ENCODE measurements around the gene KRTAP2-1.
"Not testable (repeated sequence)": the region's sequence is repeated elsewhere in the genome, so short reads cannot be mapped to it uniquely, and the experiment has no call there.

Gene KRTAP2-1, protein sequence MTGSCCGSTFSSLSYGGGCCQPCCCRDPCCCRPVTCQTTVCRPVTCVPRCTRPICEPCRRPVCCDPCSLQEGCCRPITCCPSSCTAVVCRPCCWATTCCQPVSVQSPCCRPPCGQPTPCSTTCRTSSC

DNA sequence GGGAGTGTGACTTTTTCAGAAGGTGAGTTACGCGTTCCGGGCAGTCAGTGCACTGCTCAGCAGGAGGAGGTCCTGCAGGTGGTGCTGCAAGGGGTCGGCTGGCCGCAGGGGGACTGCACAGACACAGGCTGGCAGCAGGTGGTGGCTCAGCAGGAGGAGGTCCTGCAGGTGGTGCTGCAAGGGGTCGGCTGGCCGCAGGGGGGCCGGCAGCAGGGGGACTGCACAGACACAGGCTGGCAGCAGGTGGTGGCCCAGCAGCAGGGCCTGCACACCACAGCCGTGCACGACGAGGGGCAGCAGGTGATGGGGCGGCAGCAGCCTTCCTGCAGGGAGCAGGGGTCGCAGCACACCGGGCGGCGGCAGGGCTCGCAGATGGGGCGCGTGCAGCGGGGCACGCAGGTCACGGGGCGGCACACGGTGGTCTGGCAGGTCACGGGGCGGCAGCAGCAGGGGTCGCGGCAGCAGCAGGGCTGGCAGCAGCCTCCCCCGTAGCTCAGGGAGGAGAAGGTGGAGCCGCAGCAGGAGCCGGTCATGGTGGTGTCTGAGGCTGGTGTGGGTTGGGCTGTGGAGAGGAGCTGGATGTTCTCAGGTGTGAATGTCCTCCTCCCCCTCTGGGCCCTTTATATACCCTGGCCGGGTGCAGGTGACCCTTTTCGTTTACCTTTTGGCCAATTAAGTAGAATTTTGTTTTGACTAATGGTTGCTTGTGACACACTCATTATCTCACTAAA lies at the start of gene KRTAP2-1:
Gene KRTAP2-1, minus strand, starts transcription at position 582 of the 731 bp plus-strand sequence. Its CDS starts 49 bp downstream, at position 533.
- DNase-seq (ENCODE audit: low read depth), result not testable (repeated sequence)

DNA sequence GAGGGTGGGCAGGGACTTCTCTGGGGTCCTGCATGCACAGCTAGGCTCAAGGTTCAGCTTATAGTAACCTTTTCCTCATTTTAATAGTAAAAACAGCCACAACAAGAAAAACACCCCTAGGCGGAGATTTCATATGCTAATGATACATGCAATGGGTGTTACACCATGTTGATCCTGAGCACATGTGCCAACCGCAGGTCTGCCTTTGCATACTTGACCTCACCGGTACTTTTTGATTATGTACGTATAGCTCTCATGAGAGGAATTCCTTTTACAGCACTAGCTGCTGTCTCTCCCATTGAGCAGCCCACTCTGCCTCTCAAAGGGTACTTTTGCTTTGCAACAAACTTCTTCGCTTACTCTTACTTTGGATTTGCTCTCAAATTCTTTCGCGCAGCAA lies 48.9 kb upstream of the KRTAP2-1 start:
- DNase-seq (ENCODE audit: low read depth), result no peak

- not testable (repeated sequence) for DNase-seq (ENCODE audit: low read depth)
Observed at GRCh38 chr17:41088760-41089352, 41.7 kb upstream of the KRTAP2-1 start.

- DNase-seq (ENCODE audit: low read depth), result not testable (repeated sequence)
Observed at GRCh38 chr17:41084100-41084856, 37.2 kb upstream of the KRTAP2-1 start, which contains the start of gene KRTAP4-7. Gene KRTAP4-7 (plus strand): TSS chr17:41084150. CDS start chr17:41084207, 57 bp downstream.

DNA sequence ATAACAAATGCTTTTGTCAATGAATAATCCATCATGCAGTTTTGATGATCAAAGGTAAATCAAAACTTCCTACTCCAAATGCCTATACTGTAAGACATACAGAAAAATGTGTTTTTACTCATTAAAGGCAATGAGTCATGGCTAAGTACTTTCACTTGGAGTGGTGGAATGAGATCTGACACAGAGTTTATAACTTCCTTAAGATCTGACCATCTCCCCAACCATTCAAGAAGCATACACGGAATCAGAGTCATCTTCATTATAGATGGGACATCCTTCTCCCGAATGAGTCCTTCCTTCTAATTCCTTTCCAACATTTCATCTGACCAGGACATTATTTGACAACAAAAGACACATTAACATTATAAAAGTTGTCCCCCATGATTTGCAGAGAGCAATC lies 36.3 kb upstream of the KRTAP2-1 start:
- DNase-seq (ENCODE audit: low read depth), result not testable (repeated sequence)

DNA sequence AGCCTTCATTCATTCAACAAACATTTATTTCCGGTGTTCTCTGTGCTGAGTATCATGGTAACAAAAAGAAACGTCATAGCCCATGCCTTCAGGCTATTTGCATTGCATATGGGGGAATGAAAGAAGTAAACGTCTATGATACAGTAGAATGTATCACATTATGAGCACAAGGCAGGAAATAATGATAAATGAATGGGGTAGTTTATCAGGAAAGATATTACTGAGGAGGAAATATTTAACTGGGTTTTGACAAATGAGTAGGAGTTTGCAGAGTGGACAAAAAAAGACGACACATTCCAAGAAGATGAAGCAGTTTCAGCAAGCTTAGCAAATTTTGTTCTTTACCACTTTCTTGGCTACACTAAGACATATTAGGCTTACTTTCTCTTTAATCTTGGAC lies 35.5 kb upstream of the KRTAP2-1 start:
- no peak for DNase-seq (ENCODE audit: low read depth)

DNA sequence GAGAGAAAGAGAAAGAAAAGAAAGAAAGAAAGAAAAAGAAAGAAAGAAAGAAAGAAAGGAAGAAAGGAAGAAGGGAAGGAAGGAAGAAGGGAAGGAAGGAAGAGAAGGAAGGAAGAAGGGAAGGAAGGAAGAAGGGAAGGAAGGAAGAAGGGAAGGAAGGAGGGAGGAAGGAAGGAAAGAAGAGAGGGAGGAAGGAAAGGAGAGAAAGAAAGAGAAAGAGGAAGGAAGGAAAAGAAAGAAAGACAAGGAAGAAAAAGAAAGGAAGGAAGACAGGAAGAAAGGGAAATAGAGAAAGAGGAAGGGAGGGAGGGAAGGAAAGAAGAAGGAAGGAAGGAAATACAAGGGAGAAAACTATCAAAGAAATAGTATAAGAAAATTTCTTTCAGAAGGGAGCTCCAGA lies 29.7 kb upstream of the KRTAP2-1 start:
- no peak for DNase-seq (ENCODE audit: low read depth)

DNA sequence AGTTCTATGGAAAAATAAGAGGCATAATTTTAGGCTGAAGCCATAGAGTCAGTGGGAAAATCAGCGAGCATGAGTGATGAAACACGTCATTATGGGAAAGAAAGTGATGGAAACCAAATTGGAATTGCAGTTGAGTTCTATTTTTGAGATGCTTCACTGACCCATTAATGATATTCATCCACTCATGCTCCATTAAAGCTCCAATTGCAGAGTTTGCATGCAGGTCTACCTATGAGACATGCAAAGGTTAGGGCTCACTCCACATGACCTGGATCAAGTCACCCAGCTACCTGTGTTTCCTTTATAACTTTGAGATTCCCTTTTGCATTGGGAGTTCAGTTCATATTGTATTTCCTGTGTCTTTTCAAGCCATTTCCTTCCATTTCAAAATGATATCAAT lies 26.6 kb upstream of the KRTAP2-1 start:
- no peak for DNase-seq (ENCODE audit: low read depth)

- DNase-seq (ENCODE audit: low read depth), result no peak
Observed at GRCh38 chr17:41071606-41072360, 24.7 kb upstream of the KRTAP2-1 start.

- DNase-seq (ENCODE audit: low read depth), result no peak
Observed at GRCh38 chr17:41069031-41069430, 21.9 kb upstream of the KRTAP2-1 start.

GRCh38 chr17:41067281-41067680 lies 20.2 kb upstream of the KRTAP2-1 start:
- no peak for DNase-seq (ENCODE audit: low read depth)

DNA sequence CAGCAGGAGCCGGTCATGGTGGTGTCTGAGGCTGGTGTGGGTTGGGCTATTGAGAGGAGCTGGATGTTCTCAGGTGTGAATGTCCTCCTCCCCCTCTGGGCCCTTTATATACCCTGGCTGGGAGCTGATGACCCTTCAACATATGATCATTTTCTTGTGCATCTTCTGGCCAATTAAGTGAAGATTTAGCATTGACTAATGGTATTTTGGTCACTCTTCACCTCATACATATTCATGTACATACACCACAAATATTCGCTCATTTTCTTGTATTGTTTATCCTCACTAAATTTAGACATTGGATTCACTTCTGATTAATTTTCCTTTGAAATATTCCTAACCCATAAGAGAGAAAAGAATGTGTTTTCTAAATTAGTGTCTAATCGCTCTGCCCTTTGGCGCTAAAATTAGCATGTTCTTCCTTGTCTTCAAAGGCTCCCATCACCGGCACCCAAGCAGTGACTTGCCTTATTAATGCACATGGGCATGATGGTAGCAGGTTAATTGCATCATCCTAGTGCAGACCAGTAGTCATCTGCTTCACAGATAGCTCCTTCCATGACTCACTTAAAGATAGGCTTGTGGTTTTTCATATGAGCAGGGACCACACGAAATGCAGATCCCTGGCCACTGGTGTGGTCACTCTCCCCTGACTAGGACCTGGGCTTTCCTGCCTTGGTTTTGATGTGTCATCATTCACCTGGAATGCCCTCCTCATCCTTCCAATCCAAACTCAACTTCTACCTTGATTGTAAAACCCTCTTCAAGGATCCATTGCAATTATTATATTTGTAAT lies 18.9 kb upstream of the KRTAP2-1 start, which contains the start of gene KRTAP2-4:
Gene KRTAP2-4, minus strand, starts transcription at position 51 of the 796 bp plus-strand sequence. Its CDS starts 34 bp downstream, at position 17.
- peak; percentile 46 for DNase-seq (ENCODE audit: low read depth)

DNA sequence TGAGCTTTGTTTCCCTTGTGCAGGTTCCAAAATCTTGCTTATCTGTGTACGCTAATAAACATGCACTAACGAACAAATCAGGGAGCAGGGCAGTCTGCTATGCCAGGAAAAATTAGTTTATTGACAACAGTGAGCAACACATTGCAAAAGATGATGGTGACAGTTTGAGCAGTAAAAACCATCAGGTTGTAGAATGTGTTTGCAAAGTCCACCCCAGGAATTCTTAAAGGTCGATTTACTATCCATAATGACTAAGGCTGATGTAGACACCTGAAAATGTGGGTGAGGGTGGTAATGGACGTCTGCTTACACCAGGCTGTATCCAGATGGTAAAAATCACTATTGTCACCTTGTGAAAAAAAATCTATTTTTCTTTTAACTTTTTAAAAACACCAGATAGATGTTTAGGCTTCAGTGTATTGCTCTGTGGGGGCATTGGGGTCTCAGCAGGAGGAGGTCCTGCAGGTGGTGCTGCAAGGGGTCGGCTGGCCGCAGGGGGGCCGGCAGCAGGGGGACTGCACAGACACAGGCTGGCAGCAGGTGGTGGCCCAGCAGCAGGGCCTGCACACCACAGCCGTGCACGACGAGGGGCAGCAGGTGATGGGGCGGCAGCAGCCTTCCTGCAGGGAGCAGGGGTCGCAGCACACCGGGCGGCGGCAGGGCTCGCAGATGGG lies 18.0 kb upstream of the KRTAP2-1 start:
- not testable (repeated sequence) for DNase-seq (ENCODE audit: low read depth)

GRCh38 chr17:41064301-41064700 lies 17.2 kb upstream of the KRTAP2-1 start:
- DNase-seq (ENCODE audit: low read depth), result no peak

DNA sequence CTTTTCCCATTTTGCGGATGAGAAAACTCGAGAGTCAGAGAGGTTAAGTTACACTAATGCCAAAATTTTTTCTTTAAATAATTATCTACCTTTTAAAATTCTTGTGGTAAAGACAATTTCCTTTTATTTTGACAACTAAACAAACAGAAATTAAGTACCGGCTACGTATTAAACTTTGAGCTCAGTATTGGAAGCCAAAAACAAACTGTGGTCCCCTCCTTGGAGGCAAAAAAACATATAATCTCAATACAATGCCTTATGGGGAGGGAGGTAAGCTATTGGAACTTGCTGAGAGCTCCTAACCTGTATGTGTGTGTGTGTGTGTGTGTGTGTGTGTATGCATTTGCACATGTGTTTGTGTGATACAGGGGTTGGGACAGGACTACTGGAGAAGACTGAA lies 16.3 kb upstream of the KRTAP2-1 start:
- DNase-seq (ENCODE audit: low read depth), result no peak

- DNase-seq (ENCODE audit: low read depth), result peak; percentile 88
Observed at GRCh38 chr17:41061964-41062363, 14.8 kb upstream of the KRTAP2-1 start.

GRCh38 chr17:41060052-41060604 lies 13.0 kb upstream of the KRTAP2-1 start, which contains the start of gene KRTAP2-3:
Gene KRTAP2-3 (minus strand): TSS chr17:41060114. CDS start chr17:41060050, 64 bp downstream.
- DNase-seq (ENCODE audit: low read depth), result peak; percentile 88

- DNase-seq (ENCODE audit: low read depth), result peak; percentile 73
Observed at GRCh38 chr17:41059276-41060051, 12.3 kb upstream of the KRTAP2-1 start.

GRCh38 chr17:41058741-41059140 lies 11.6 kb upstream of the KRTAP2-1 start:
- DNase-seq (ENCODE audit: low read depth), result no peak

Data from stromal cell of bone marrow (primary cell).